CD14-positive monocyte (primary cell): Measurements from ENCODE around the gene ASTN2. TPM values are rescaled to one million over a fixed set of nuclear protein-coding genes. Genes with fewer than 3 reads are reported as not detected.

Experiments used
- DNase-seq, 3 donors: peaks; one replicate each; pipeline ENCODE4 v3.0.0-alpha.2; 2011 to 2022
- H2AFZ ChIP-seq: 2 replicates; pipeline ENCODE4 v1.6.0; 2012; ENCODE audit warnings: mild to moderate bottlenecking, low read depth, low read length, inconsistent platforms; ENCODE audit not compliant: insufficient read depth, poor library complexity, severe bottlenecking
- H3K27ac ChIP-seq, 2 donors: 1 replicate in 1 of 2; 2 replicates in 1 of 2; pipeline ENCODE4 v1.5.1; 2012 to 2013; ENCODE audit warnings: low read length in 2 of 2, control low read depth in 1 of 2, inconsistent platforms in 1 of 2, low read depth in 1 of 2, mild to moderate bottlenecking in 1 of 2
- H3K27me3 ChIP-seq, 2 donors: one replicate each; pipeline versions ENCODE4 v1.6.0 to v1.6.1; 2011 to 2013; ENCODE audit warnings: low read length in 2 of 2; ENCODE audit not compliant: control insufficient read depth in 2 of 2, insufficient read depth in 2 of 2
- H3K36me3 ChIP-seq, 2 donors: replicated peaks in 1 of 2; 1 replicate in 1 of 2; 2 replicates in 1 of 2; pipeline versions ENCODE4 v1.5.1 to v1.6.1; 2012 to 2013; ENCODE audit warnings: low read length in 2 of 2, control low read depth in 1 of 2, inconsistent platforms in 1 of 2, mild to moderate bottlenecking in 1 of 2; ENCODE audit not compliant: insufficient read depth in 2 of 2, control insufficient read depth in 1 of 2
- H3K4me1 ChIP-seq, 2 donors: 1 replicate in 1 of 2; 2 replicates in 1 of 2; pipeline versions ENCODE4 v1.5.1 to v1.6.1; 2012 to 2013; ENCODE audit warnings: low read length in 2 of 2, control low read depth in 1 of 2, inconsistent platforms in 1 of 2, mild to moderate bottlenecking in 1 of 2, moderate library complexity in 1 of 2; ENCODE audit not compliant: insufficient read depth in 2 of 2, control insufficient read depth in 1 of 2
- H3K4me2 ChIP-seq: replicated peaks from 2 replicates; pipeline ENCODE3; 2012; ENCODE audit warnings: low read length, moderate library complexity, mild to moderate bottlenecking; ENCODE audit not compliant: poor library complexity, severe bottlenecking; ENCODE audit errors: extremely low read depth
- H3K4me3 ChIP-seq, 3 experiments: fragments of 200-600 bp in 1 of 3; sonication (generic) in 1 of 3; replicated peaks in 1 of 3; 1 replicate in 2 of 3; 2 replicates in 1 of 3; pipeline ENCODE4 v1.5.1; 2011 to 2013; ENCODE audit warnings: low read length in 3 of 3, mild to moderate bottlenecking in 3 of 3, control low read depth in 2 of 3, low read depth in 2 of 3, inconsistent platforms in 1 of 3, moderate library complexity in 1 of 3
- H3K79me2 ChIP-seq: 2 replicates; pipeline ENCODE4 v1.6.0; 2012; ENCODE audit warnings: mild to moderate bottlenecking, control low read depth, inconsistent platforms, low read length, moderate library complexity; ENCODE audit not compliant: insufficient read depth
- H3K9ac ChIP-seq: 2 replicates; pipeline ENCODE4 v1.6.0; 2017; ENCODE audit warnings: low read length, mild to moderate bottlenecking; ENCODE audit not compliant: insufficient read depth, poor library complexity, severe bottlenecking
- H3K9me3 ChIP-seq, 2 donors: replicated peaks in 1 of 2; 1 replicate in 1 of 2; 2 replicates in 1 of 2; pipeline versions ENCODE4 v1.5.1 to v1.6.1; 2012 to 2013; ENCODE audit warnings: low read length in 2 of 2, control low read depth in 1 of 2; ENCODE audit not compliant: control insufficient read depth in 1 of 2, insufficient read depth in 1 of 2
- H4K20me1 ChIP-seq: 2 replicates; pipeline ENCODE4 v1.6.0; 2012; ENCODE audit warnings: mild to moderate bottlenecking, low read length, control low read depth, moderate library complexity; ENCODE audit not compliant: insufficient read depth
- H3K27ac Mint-ChIP-seq, 7 donors: one replicate each; pipeline ENCODE4 v1.8.0; 2020; ENCODE audit warnings: mild to moderate bottlenecking in 7 of 7, mixed read lengths in 7 of 7, moderate library complexity in 6 of 7, inconsistent platforms in 2 of 7
- H3K27me3 Mint-ChIP-seq, 3 donors: one replicate each; pipeline ENCODE4 v1.8.0; 2021 to 2022; ENCODE audit warnings: low read depth in 3 of 3, mild to moderate bottlenecking in 3 of 3, mixed read lengths in 3 of 3, moderate library complexity in 3 of 3, inconsistent platforms in 1 of 3
- H3K36me3 Mint-ChIP-seq, 2 donors: one replicate each; pipeline ENCODE4 v1.8.0; 2020; ENCODE audit warnings: mixed read lengths in 2 of 2, inconsistent platforms in 1 of 2, mild to moderate bottlenecking in 1 of 2
- H3K4me1 Mint-ChIP-seq: one replicate; pipeline ENCODE4 v1.8.0; 2020; ENCODE audit warnings: mild to moderate bottlenecking, mixed read lengths
- H3K4me3 Mint-ChIP-seq, 2 donors: one replicate each; pipeline ENCODE4 v1.8.0; 2020; ENCODE audit warnings: mild to moderate bottlenecking in 2 of 2, mixed read lengths in 2 of 2, moderate library complexity in 1 of 2
- H3K9me3 Mint-ChIP-seq, 7 donors: one replicate each; pipeline ENCODE4 v1.8.0; 2020 to 2022; ENCODE audit warnings: mixed read lengths in 7 of 7, mild to moderate bottlenecking in 6 of 7, moderate library complexity in 6 of 7, inconsistent platforms in 2 of 7
- CTCF ChIP-seq: fragments of 200-600 bp; IDR thresholded peaks from one replicate; pipeline ENCODE4 v1.8.0; 2022; ENCODE audit warnings: antibody characterized with exemption, mild to moderate bottlenecking
- WGBS: methylation state at CpG from one replicate; pipeline ENCODE4 v1.1.5; 2013; ENCODE audit warnings: missing lambda C conversion rate; ENCODE audit not compliant: insufficient coverage; 5-methylcytosine and 5-hydroxymethylcytosine counted together
- intact Hi-C, 2 donors: fragments of 100-400 bp; cut with micrococcal nuclease; formaldehyde crosslinking; loops; one replicate each; pipeline versions ENCODE4 v1.15.0 to v1.15.1; 2023
- polyA plus RNA-seq, 3 donors: library from polyadenylated mRNA; depleted of rRNA in 1 of 3; unstranded in 2 of 3; stranded (reverse) in 1 of 3; fragments of 300-500 nt in 2 of 3; fragments of >200 nt in 1 of 3; fragmentation: Illumina TruSeq in 2 of 3; gene quantifications; 1 replicate in 2 of 3; 2 replicates in 1 of 3; pipeline ENCODE4 v1.2.3, GENCODE V29; 2012 to 2021

The ASTN2 gene
- polyA plus RNA-seq, 3 donors: not detected

- Histone ChIP-seq H2AFZ (no peak overlapping the region), H3K4me3 (no peak overlapping the region), H4K20me1 (no peaks in the 10 kb centered on the region), H3K9ac (no peak overlapping the region), H3K36me3 (no peaks in the 10 kb centered on the region), H3K27ac (no peak overlapping the region), H3K9me3 (no peaks in the 10 kb centered on the region), H3K4me2 (no peak overlapping the region), H3K27me3 (no peaks in the 10 kb centered on the region), H3K4me1 (no peaks in the 10 kb centered on the region), H3K79me2 (no peaks in the 10 kb centered on the region)
- H3K4me3 Mint-ChIP-seq: no peak overlapping the region
- no peak overlapping the region for H3K27ac Mint-ChIP-seq
- no peak for TF ChIP-seq CTCF
- WGBS: 91% methylated on average over 3 of the region's 4 CpGs
- peaks cover 0 to 8% (median 1%) of the 10 kb centered on the region in 7 donors for H3K9me3 Mint-ChIP-seq
- H3K4me1 Mint-ChIP-seq: no peaks in the 10 kb centered on the region
- H3K27me3 Mint-ChIP-seq: peaks cover 0 to 5% (median 2%) of the 10 kb centered on the region in 3 donors
- no peak for DNase-seq
- no peaks in the 10 kb centered on the region for H3K36me3 Mint-ChIP-seq
- intact Hi-C loops: no loop called here
Measured at GRCh38 chr9:116718111-116718510, 696.7 kb downstream of the ASTN2 start.

GRCh38 chr9:116717150-116717549, 697.7 kb downstream of the ASTN2 start:
- TF ChIP-seq CTCF: no peak
- Histone ChIP-seq H3K4me3 (no peak overlapping the region), H3K4me2 (no peak overlapping the region), H3K4me1 (no peaks in the 10 kb centered on the region), H3K9ac (no peak overlapping the region), H4K20me1 (no peaks in the 10 kb centered on the region), H3K27me3 (no peaks in the 10 kb centered on the region), H3K79me2 (no peaks in the 10 kb centered on the region), H3K36me3 (no peaks in the 10 kb centered on the region), H3K27ac (no peak overlapping the region), H3K9me3 (no peaks in the 10 kb centered on the region), H2AFZ (no peak overlapping the region)
- peaks cover 0 to 5% (median 2%) of the 10 kb centered on the region in 3 donors for H3K27me3 Mint-ChIP-seq
- DNase-seq: no peak
- no peaks in the 10 kb centered on the region for H3K4me1 Mint-ChIP-seq
- 40% methylated on average over 1 of the region's 7 CpGs for WGBS
- intact Hi-C loops: no loop called here
- H3K4me3 Mint-ChIP-seq: no peak overlapping the region
- H3K9me3 Mint-ChIP-seq: peaks cover 0 to 8% (median 1%) of the 10 kb centered on the region in 7 donors
- H3K27ac Mint-ChIP-seq: no peak overlapping the region
- no peaks in the 10 kb centered on the region for H3K36me3 Mint-ChIP-seq
